GM12878 (cell line): ENCODE results near the gene LMO7. TPM values are rescaled to one million over a fixed set of nuclear protein-coding genes. Genes with fewer than 3 reads are reported as not detected.
"Not testable (repeated sequence)": the region's sequence is repeated elsewhere in the genome, so short reads cannot be mapped to it uniquely, and the experiment has no call there.

Experiments used
- ATAC-seq: fragments of 200-7000 bp; cut with Tn5 transposase; 3 replicates; pipeline ENCODE4 v1.9.1; 2020; ENCODE audit warnings: mild to moderate bottlenecking, moderate library complexity
- BruUV-seq: library from RNA; stranded (reverse); fragments of 400-500 nt; replicated peaks from 2 replicates; lab custom pipeline; 2021; lab: Mats Ljungman, UMichigan
- CTCF ChIA-PET: fragments of 300-600 bp; sonication (Branson Sonifier 250); formaldehyde crosslinking; extraction: SDS; loops from one replicate; lab custom pipeline; 2021; ENCODE audit warnings: inconsistent platforms; lab: Yijun Ruan, JAX
- POLR2A ChIA-PET: fragments of 350-600 bp; formaldehyde crosslinking; extraction: SDS; loops from one replicate; lab custom pipeline; 2021; ENCODE audit warnings: inconsistent platforms; lab: Charles Lee
- RAD21 ChIA-PET: fragments of 300-600 bp; sonication (Branson Sonifier 250); formaldehyde crosslinking; loops from one replicate; lab custom pipeline; 2023; ENCODE audit warnings: antibody characterized with exemption; ENCODE audit not compliant: unreplicated experiment; lab: Charles Lee
- SMC1A ChIA-PET: fragments of 300-600 bp; sonication (Branson Sonifier 250); formaldehyde crosslinking; loops from one replicate; lab custom pipeline; 2023; ENCODE audit not compliant: unreplicated experiment, uncharacterized antibody; lab: Charles Lee
- DNase-seq: peaks from one replicate; pipeline ENCODE4 v3.0.0-alpha.2; 2011; ENCODE audit warnings: low read depth, low spot score
- FAIRE-seq: peaks from 3 replicates; lab custom pipeline; 2011; peaks lifted over from hg19 to GRCh38; lab: Jason Lieb, UNC
- H2AFZ ChIP-seq: 2 replicates; pipeline ENCODE4 v1.6.0; 2011; ENCODE audit warnings: low read depth, low read length, control low read depth; ENCODE audit not compliant: control insufficient read depth
- H3K27ac ChIP-seq: 2 replicates; pipeline ENCODE4 v1.5.1; 2011; ENCODE audit warnings: control low read depth; ENCODE audit not compliant: control insufficient read depth, insufficient read depth
- H3K27me3 ChIP-seq, 2 experiments: replicated peaks in 1 of 2; 2 replicates each; pipeline versions ENCODE4 v1.6.0 to v1.6.1; 2011; ENCODE audit warnings: low read length in 1 of 2; ENCODE audit not compliant: control insufficient read depth in 2 of 2, insufficient read depth in 2 of 2
- H3K36me3 ChIP-seq, 2 experiments: 2 replicates each; pipeline ENCODE4 v1.5.1; 2011; ENCODE audit warnings: low read length in 1 of 2; ENCODE audit not compliant: control insufficient read depth in 2 of 2, insufficient read depth in 2 of 2
- H3K4me1 ChIP-seq: 2 replicates; pipeline ENCODE4 v1.6.1; 2011; ENCODE audit warnings: mild to moderate bottlenecking, low read length, moderate library complexity, mixed read lengths; ENCODE audit not compliant: control insufficient read depth, insufficient read depth
- H3K4me2 ChIP-seq: 2 replicates; pipeline ENCODE4 v1.6.0; 2011; ENCODE audit warnings: control low read depth; ENCODE audit not compliant: control insufficient read depth, insufficient read depth
- H3K4me3 ChIP-seq: fragments of 200-600 bp; sonication (generic); 2 replicates; pipeline ENCODE4 v1.5.1; 2016
- H3K79me2 ChIP-seq: 2 replicates; pipeline ENCODE4 v1.6.0; 2011; ENCODE audit warnings: low read length; ENCODE audit not compliant: control insufficient read depth, insufficient read depth
- H3K9ac ChIP-seq: 2 replicates; pipeline ENCODE4 v1.8.0; 2011; ENCODE audit warnings: low read length, control low read depth, mixed read lengths; ENCODE audit not compliant: control insufficient read depth, insufficient read depth
- H3K9me3 ChIP-seq: replicated peaks from 3 replicates; pipeline ENCODE4 v1.5.1; 2011; ENCODE audit warnings: mild to moderate bottlenecking, low read length; ENCODE audit not compliant: control insufficient read depth, insufficient read depth
- H4K20me1 ChIP-seq: 2 replicates; pipeline ENCODE4 v1.6.0; 2011; ENCODE audit not compliant: control insufficient read depth, insufficient read depth
- BCL3 ChIP-seq: IDR thresholded peaks from 2 replicates; pipeline ENCODE4 v1.6.1; 2011; ENCODE audit warnings: borderline replicate concordance, low read depth, mild to moderate bottlenecking, moderate library complexity, low read length; ENCODE audit not compliant: insufficient read depth, poor library complexity, severe bottlenecking
- EGR1 ChIP-seq, 2 experiments: IDR thresholded peaks; 1 replicate in 1 of 2; 2 replicates in 1 of 2; pipeline ENCODE4 v1.6.1; 2011 to 2012; ENCODE audit warnings: low read depth in 2 of 2, low read length in 2 of 2, borderline replicate concordance in 1 of 2, mild to moderate bottlenecking in 1 of 2, moderate library complexity in 1 of 2
- POLR2A ChIP-seq: IDR thresholded peaks from 2 replicates; pipeline ENCODE4 v1.6.1; 2011; ENCODE audit warnings: low read depth, mild to moderate bottlenecking, low read length
- ZNF207 ChIP-seq: fragments of 450-650 bp; IDR thresholded peaks from 2 replicates; pipeline ENCODE4 v1.6.1; 2014; ENCODE audit warnings: antibody characterized with exemption, mild to moderate bottlenecking, borderline replicate concordance
- WGBS: methylation state at CpG from one replicate; pipeline ENCODE4 v1.1.6; 2016; ENCODE audit warnings: low lambda C conversion rate; ENCODE audit not compliant: insufficient replicate concordance, insufficient coverage; ENCODE audit errors: missing lambda C conversion rate; 5-methylcytosine and 5-hydroxymethylcytosine counted together
- in situ Hi-C: fragments of 300-500 bp; cut with MboI; formaldehyde crosslinking; loops from 9 replicates; pipeline ENCODE4 v1.14.3; 2018; ENCODE audit warnings: mixed read lengths
- intact Hi-C: fragments of 100-400 bp; cut with micrococcal nuclease; formaldehyde crosslinking; loops from one replicate; pipeline ENCODE4 v1.14.2; 2022; ENCODE audit not compliant: unreplicated experiment
- polyA plus RNA-seq, 11 experiments: library from polyadenylated mRNA; depleted of rRNA in 4 of 11; unstranded in 6 of 11; stranded (reverse) in 5 of 11; fragments of >200 nt; fragmentation: Nextera tagmentation in 4 of 11; fragmentation: Illumina TruSeq in 1 of 11; extraction: Ambion mirVana in 4 of 11; extraction: Trizol in 1 of 11; gene quantifications; 1 replicate in 1 of 11; 2 replicates in 10 of 11; pipeline versions ENCODE4 v1.2.1 to v1.2.3, GENCODE V29; 2011 to 2016; ENCODE audit warnings: inconsistent platforms in 2 of 11, missing spikeins in 2 of 11, low read depth in 1 of 11
- total RNA-seq, 4 experiments: library from RNA; depleted of rRNA in 3 of 4; stranded (reverse); fragments of >200 nt in 3 of 4; fragmentation: Illumina TruSeq in 1 of 4; extraction: Trizol in 1 of 4; gene quantifications; 2 replicates each; pipeline versions ENCODE4 v1.2.1 to v1.2.3, GENCODE V29; 2013 to 2021

The LMO7 gene
- total and polyA plus RNA-seq, 10 of the 15 experiments (the other 5 are each of a cell fraction or from before 2014, with no cell fraction given) = 8.5 to 67.8 (median 36.8) TPM

- no TSS peak for BruUV-seq
- H3K36me3 ChIP-seq = no peaks in the 10 kb centered on the region
- FAIRE-seq = no peak
- ChIA-PET RAD21 (interaction anchor here (0.6 to 1.5 kb wide), 4 partner anchors 9 to 65 kb away, joined by 3 to 4 read pairs (median 3); no protein-coding TSS in a partner anchor), POLR2A (no interaction called here), CTCF (interaction anchor here (0.5 to 1.9 kb wide), 5 partner anchors 12 to 142 kb away, joined by 3 to 5 read pairs (median 3); no protein-coding TSS in a partner anchor), SMC1A (interaction anchor here (1.1 to 2.9 kb wide), 7 partner anchors 9 to 34 kb away, joined by 3 to 9 read pairs (median 3); no protein-coding TSS in a partner anchor)
- DNase-seq = no peak
- no peak for ATAC-seq
- intact Hi-C loops = no loop called here
- in situ Hi-C loops = no loop called here
- no peaks in the 10 kb centered on the region for H4K20me1 ChIP-seq
- no peaks in the 10 kb centered on the region for H3K79me2 ChIP-seq
- no peaks in the 10 kb centered on the region for H3K27me3 ChIP-seq
- H3K9me3 ChIP-seq = no peaks in the 10 kb centered on the region; the same call in 2 of the 3 replicates
- WGBS = 100% methylated on average over 2 of the region's 2 CpGs
- no peak overlapping the region for H2AFZ ChIP-seq
- H3K4me2 ChIP-seq = no peak overlapping the region
- H3K9ac ChIP-seq = no peak overlapping the region
- H3K4me3 ChIP-seq = no peak overlapping the region
- TF ChIP-seq POLR2A (no peak), BCL3 (no peak), EGR1 (IDR thresholded peaks at IDR 0.05; ENCODE audit: borderline replicate concordance in 1 of 2, low read depth in 2 of 2, low read length in 2 of 2) (no peak), ZNF207 (no peak)
- no peak overlapping the region for H3K27ac ChIP-seq
- no peaks in the 10 kb centered on the region for H3K4me1 ChIP-seq
These were observed 90.2 kb downstream of the LMO7 start for GRCh38 chr13:75726306-75726705.

GRCh38 chr13:75733113-75733512, 97.0 kb downstream of the LMO7 start:
- intact Hi-C loops, H3K27me3 ChIP-seq, H3K9ac ChIP-seq, H3K79me2 ChIP-seq, H4K20me1 ChIP-seq, H3K9me3 ChIP-seq, ATAC-seq, H3K36me3 ChIP-seq, H3K4me3 ChIP-seq, H3K4me1 ChIP-seq, FAIRE-seq, H2AFZ ChIP-seq, POLR2A ChIA-PET, DNase-seq, BruUV-seq, H3K4me2 ChIP-seq, RAD21 ChIA-PET, SMC1A ChIA-PET, in situ Hi-C loops, H3K27ac ChIP-seq: not testable (repeated sequence)
- WGBS = 100% methylated on average over 4 of the region's 11 CpGs
- CTCF ChIA-PET = interaction anchor here (1.7 kb wide), 1 partner anchor 9 kb away, joined by 4 read pairs; no protein-coding TSS in a partner anchor
